A673 (cell line): ENCODE results near the gene MGMT. TPM values are rescaled to one million over a fixed set of nuclear protein-coding genes. Genes with fewer than 3 reads are reported as not detected.

Experiments
- BruUV-seq: library from RNA; stranded (reverse); fragments of 400-500 nt; replicated peaks from 2 replicates; lab custom pipeline; 2021; lab: Mats Ljungman, UMichigan
- CTCF ChIA-PET: fragments of 300-600 bp; sonication (Branson Sonifier 250); formaldehyde crosslinking; loops from one replicate; lab custom pipeline; 2022; ENCODE audit warnings: antibody characterized with exemption; lab: Charles Lee
- POLR2A ChIA-PET: fragments of 300-600 bp; sonication (Branson Sonifier 250); formaldehyde crosslinking; loops from one replicate; lab custom pipeline; 2022; ENCODE audit warnings: antibody characterized with exemption; ENCODE audit not compliant: low non-redundant PET; lab: Charles Lee
- DNase-seq: peaks from one replicate; pipeline ENCODE4 v3.0.0-alpha.2; 2015; ENCODE audit warnings: low spot score
- H3K27ac ChIP-seq: fragments of 200-600 bp; sonication (generic); 2 replicates; pipeline ENCODE4 v1.5.1; 2016; ENCODE audit warnings: mixed run types, low read depth, mild to moderate bottlenecking, mixed read lengths, antibody characterized with exemption, low read length; ENCODE audit not compliant: poor library complexity, severe bottlenecking
- H3K27me3 ChIP-seq: fragments of 200-600 bp; sonication (generic); replicated peaks from 2 replicates; pipeline ENCODE4 v1.6.1; 2017; ENCODE audit warnings: mixed run types, low read depth, mild to moderate bottlenecking, mixed read lengths, antibody characterized with exemption, low read length; ENCODE audit not compliant: insufficient read depth, poor library complexity
- H3K36me3 ChIP-seq: fragments of 200-600 bp; sonication (generic); 2 replicates; pipeline ENCODE4 v1.6.1; 2016; ENCODE audit warnings: mixed run types, mild to moderate bottlenecking, mixed read lengths, antibody characterized with exemption, low read length; ENCODE audit not compliant: insufficient read depth, poor library complexity, severe bottlenecking
- H3K4me1 ChIP-seq: fragments of 200-600 bp; sonication (generic); 2 replicates; pipeline ENCODE4 v1.6.1; 2017; ENCODE audit warnings: mixed run types, mild to moderate bottlenecking, mixed read lengths, antibody characterized with exemption, low read length; ENCODE audit not compliant: insufficient read depth, poor library complexity, severe bottlenecking
- H3K4me3 ChIP-seq: fragments of 200-600 bp; sonication (generic); 2 replicates; pipeline ENCODE4 v1.5.1; 2016; ENCODE audit warnings: low read depth, mixed run types, mild to moderate bottlenecking, mixed read lengths, low read length; ENCODE audit not compliant: poor library complexity, severe bottlenecking
- H3K9me3 ChIP-seq: fragments of 200-600 bp; sonication (generic); 2 replicates; pipeline ENCODE4 v1.6.1; 2016; ENCODE audit warnings: mixed run types, low read depth, mild to moderate bottlenecking, mixed read lengths, antibody characterized with exemption, low read length; ENCODE audit not compliant: poor library complexity, severe bottlenecking
- EZH2 ChIP-seq: fragments of 200-600 bp; sonication (generic); IDR thresholded peaks from 2 replicates; pipeline ENCODE4 v1.6.1; 2017; ENCODE audit warnings: borderline replicate concordance, low read depth, mild to moderate bottlenecking, mixed read lengths, antibody characterized with exemption, low read length; ENCODE audit not compliant: poor library complexity, severe bottlenecking
- intact Hi-C: fragments of 100-400 bp; cut with micrococcal nuclease; formaldehyde crosslinking; loops from one replicate; pipeline ENCODE4 v1.10.0; 2022; ENCODE audit not compliant: unreplicated experiment
- total RNA-seq: library from RNA; stranded (reverse); gene quantifications from 2 replicates; pipeline ENCODE4 v1.2.3, GENCODE V29; 2021
- TF ChIP-seq, protein P1 (sequence below): fragments of 300-800, 200-600 bp; sonication (generic); conservative IDR thresholded peaks from 2 replicates; pipeline ENCODE4 v1.5.1; 2017; ENCODE audit warnings: low read depth, mild to moderate bottlenecking, antibody characterized with exemption, low read length, moderate library complexity, mixed read lengths

Gene MGMT
- total RNA-seq, 1 experiment from 2014 or later, result 19.5 TPM

DNA sequence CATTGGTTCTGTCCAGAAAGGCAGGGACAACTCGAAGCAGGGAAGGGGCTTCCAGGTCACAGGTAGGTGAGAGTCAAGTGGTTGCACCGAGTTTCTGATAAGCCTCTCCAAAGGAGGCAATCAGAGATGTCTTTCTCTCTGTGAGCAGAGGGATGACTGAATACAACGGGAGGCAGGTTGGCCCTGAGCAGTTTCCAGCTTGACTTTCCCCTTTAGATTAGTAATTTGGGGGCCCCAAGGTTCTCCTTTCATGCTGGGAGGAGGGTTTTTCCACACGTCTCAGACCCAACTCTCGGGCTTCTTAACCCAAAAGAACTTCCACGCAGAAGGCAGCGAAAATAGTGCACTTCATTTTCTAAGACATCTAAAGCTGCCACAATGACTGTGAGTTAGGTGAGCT lies 189.6 kb downstream of the MGMT start:
- Histone ChIP-seq H3K4me1 (peaks cover 18% of the 10 kb centered on the region), H3K4me3 (no peak overlapping the region), H3K9me3 (no peaks in the 10 kb centered on the region), H3K36me3 (no peaks in the 10 kb centered on the region), H3K27me3 (no peaks in the 10 kb centered on the region), H3K27ac (no peak overlapping the region)
- ChIA-PET CTCF (no interaction called here), POLR2A (no interaction called here)
- intact Hi-C loops, result no loop called here
- no peak for DNase-seq
- BruUV-seq, result no TSS peak
- no peak for TF ChIP-seq EZH2
- TF ChIP-seq, protein P1, sequence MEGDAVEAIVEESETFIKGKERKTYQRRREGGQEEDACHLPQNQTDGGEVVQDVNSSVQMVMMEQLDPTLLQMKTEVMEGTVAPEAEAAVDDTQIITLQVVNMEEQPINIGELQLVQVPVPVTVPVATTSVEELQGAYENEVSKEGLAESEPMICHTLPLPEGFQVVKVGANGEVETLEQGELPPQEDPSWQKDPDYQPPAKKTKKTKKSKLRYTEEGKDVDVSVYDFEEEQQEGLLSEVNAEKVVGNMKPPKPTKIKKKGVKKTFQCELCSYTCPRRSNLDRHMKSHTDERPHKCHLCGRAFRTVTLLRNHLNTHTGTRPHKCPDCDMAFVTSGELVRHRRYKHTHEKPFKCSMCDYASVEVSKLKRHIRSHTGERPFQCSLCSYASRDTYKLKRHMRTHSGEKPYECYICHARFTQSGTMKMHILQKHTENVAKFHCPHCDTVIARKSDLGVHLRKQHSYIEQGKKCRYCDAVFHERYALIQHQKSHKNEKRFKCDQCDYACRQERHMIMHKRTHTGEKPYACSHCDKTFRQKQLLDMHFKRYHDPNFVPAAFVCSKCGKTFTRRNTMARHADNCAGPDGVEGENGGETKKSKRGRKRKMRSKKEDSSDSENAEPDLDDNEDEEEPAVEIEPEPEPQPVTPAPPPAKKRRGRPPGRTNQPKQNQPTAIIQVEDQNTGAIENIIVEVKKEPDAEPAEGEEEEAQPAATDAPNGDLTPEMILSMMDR, result no peak

DNA sequence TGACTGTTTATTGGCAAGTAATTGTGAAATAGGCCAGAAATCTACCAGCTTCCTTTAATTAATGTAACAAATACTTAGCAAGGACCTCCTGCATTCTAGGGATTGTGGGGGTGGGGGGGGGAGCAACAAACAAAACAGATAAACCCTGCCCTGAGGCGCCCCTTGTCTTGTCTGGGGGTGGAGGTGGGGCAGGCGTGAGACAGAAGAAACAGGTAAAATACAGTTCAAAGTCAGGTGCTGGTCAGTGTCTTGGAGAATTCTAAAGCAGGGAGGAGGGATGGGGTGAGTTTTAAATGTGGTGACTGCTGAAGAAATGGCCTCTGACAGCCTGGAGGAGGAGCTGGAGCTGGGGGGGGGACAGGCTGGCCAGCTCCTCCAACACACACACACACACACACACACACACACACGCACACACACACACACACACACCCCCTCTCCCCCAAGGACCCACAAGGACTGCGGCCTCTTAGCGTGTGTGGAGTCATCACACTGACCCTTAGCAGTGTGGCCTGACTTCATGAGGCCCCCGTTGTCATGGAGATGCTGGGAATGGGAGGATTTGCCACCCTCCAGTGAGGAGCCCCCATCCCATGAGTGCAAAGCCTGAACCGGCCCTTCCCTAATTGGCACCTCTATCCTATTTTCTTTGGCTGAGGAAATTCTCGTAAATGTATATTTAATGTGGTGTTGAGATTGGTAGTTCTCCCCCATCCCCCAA lies 190.4 kb downstream of the MGMT start:
- TF ChIP-seq EZH2, result no peak
- TF ChIP-seq, protein P1, result no peak
- H3K4me3 ChIP-seq, result no peak overlapping the region
- no peaks in the 10 kb centered on the region for H3K36me3 ChIP-seq
- H3K27me3 ChIP-seq, result no peaks in the 10 kb centered on the region
- CTCF ChIA-PET, result no interaction called here
- POLR2A ChIA-PET, result no interaction called here
- intact Hi-C loops, result no loop called here
- peaks cover 18% of the 10 kb centered on the region for H3K4me1 ChIP-seq
- H3K9me3 ChIP-seq, result no peaks in the 10 kb centered on the region
- no peak overlapping the region for H3K27ac ChIP-seq
- no TSS peak for BruUV-seq
- no peak for DNase-seq

DNA sequence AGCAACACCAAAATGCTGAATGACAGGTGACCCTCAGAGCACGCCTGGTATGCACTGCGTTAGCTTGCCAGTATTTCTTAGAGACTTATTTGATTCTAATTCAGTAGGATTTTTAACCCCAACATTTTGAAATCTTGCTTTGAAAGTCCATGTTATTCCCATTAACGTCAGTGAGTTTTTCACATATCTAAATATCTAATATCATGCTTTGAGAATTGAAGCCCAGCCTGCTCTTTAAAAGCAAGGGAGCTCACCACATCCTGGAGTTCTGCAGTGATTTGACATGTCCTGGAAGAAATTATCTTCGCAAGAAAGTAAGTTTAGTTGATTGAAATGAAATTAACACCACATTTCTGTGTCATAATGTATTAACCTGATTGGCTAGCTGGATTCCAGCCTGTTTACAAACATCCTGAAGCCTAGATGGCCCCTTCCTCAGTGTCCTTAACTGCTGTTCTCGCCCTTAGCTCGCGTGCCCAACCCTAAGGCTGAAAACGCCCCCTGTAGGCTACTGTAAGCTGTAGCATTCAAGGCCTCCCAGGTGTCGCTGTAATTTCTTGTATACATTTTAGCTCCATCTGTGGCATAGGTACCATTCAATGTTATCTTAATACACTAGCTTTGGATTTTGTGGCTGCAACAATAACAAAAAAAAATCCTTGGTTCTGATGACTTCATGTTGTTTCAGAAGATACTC lies 191.5 kb downstream of the MGMT start:
- Histone ChIP-seq H3K4me1 (peaks cover 18% of the 10 kb centered on the region), H3K36me3 (no peaks in the 10 kb centered on the region), H3K4me3 (no peak overlapping the region), H3K27me3 (no peaks in the 10 kb centered on the region), H3K27ac (no peak overlapping the region), H3K9me3 (no peaks in the 10 kb centered on the region)
- intact Hi-C loops, result no loop called here
- ChIA-PET POLR2A (interaction anchor here (0.6 kb wide), 1 partner anchor 745 kb away, joined by 3 read pairs; no protein-coding TSS in a partner anchor), CTCF (no interaction called here)
- TF ChIP-seq, protein P1, result peak; percentile 73
- no peak for TF ChIP-seq EZH2
- BruUV-seq, result no TSS peak
- DNase-seq, result peak; percentile 61
